ENCODE results near the gene CERK. TPM values are rescaled to one million over a fixed set of nuclear protein-coding genes. Genes with fewer than 3 reads are reported as not detected.

CERK gene
- total and polyA plus RNA-seq, 2 of the 13 experiments (the other 11 are each of a cell fraction or from before 2014, with no cell fraction given): 40.3 to 41.9 TPM

DNA sequence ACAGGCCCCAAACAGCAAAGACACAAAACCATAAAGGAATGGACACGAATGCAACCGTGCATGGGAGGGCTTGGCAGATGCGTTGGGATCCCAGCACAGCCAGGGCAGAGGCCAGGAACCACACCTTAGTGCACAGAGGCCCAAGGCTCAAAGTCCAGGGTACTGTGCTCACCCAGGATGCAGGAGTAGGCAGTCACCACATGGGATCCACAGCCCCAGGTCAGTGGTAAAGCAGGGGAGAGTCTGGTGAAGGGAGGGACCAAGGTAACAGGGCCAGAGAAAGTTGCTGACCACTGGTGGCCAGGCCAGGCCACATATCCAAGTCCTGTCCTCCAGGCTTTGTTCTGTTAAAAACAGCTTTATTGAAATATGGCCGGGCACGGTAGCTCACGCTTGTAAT is 6.5 kb upstream of the CERK start (continued):
- TF ChIP-seq, protein P1, sequence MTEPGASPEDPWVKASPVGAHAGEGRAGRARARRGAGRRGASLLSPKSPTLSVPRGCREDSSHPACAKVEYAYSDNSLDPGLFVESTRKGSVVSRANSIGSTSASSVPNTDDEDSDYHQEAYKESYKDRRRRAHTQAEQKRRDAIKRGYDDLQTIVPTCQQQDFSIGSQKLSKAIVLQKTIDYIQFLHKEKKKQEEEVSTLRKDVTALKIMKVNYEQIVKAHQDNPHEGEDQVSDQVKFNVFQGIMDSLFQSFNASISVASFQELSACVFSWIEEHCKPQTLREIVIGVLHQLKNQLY (CRISPR knock-in tag; IDR thresholded peaks at IDR 0.05): no peak
- TF ChIP-seq, protein P2, sequence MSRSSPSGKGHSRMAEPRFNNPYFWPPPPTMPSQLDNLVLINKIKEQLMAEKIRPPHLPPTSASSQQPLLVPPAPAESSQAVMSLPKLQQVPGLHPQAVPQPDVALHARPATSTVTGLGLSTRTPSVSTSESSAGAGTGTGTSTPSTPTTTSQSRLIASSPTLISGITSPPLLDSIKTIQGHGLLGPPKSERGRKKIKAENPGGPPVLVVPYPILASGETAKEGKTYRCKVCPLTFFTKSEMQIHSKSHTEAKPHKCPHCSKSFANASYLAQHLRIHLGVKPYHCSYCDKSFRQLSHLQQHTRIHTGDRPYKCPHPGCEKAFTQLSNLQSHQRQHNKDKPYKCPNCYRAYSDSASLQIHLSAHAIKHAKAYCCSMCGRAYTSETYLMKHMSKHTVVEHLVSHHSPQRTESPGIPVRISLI (CRISPR knock-in tag; IDR thresholded peaks at IDR 0.05; ENCODE audit: borderline replicate concordance): no peak
- TF ChIP-seq CENPT (CRISPR knock-in tag; IDR thresholded peaks at IDR 0.05; ENCODE audit: low read depth) (no peak), ZNF354B (CRISPR knock-in tag; IDR thresholded peaks at IDR 0.05) (no peak), POLR2G (IDR thresholded peaks at IDR 0.05; ENCODE audit: low read depth, low read length) (no peak), ASH2L (IDR thresholded peaks at IDR 0.05; ENCODE audit: insufficient read length, low read depth, low read length) (no peak), ETV5 (CRISPR knock-in tag; IDR thresholded peaks at IDR 0.05; ENCODE audit: borderline replicate concordance) (peak; percentile 21; the same call in 1 of the 2 replicates), POLR2AphosphoS5 (IDR thresholded peaks at IDR 0.05; ENCODE audit: low read depth, low read length) (no peak), ZBTB21 (CRISPR knock-in tag; IDR thresholded peaks at IDR 0.05) (no peak), IRX3 (CRISPR knock-in tag; IDR thresholded peaks at IDR 0.05; ENCODE audit: borderline replicate concordance, low read depth) (no peak), ZSCAN21 (CRISPR knock-in tag; IDR thresholded peaks at IDR 0.05; ENCODE audit: borderline replicate concordance) (peak; percentile 83), PHF20 (CRISPR knock-in tag; IDR thresholded peaks at IDR 0.05) (no peak; the same call in 1 of the 2 replicates), ZNF556 (CRISPR knock-in tag; IDR thresholded peaks at IDR 0.05; ENCODE audit: borderline replicate concordance) (0 out of 2 replicates have a peak, but pooled peaks have one; percentile 31), ZNF292 (CRISPR knock-in tag; IDR thresholded peaks at IDR 0.05; ENCODE audit: borderline replicate concordance, low read depth) (peak; percentile 79; the same call in 1 of the 2 replicates), EZH2 (conservative IDR thresholded peaks at IDR 0.05; ENCODE audit: low read depth, low read length) (no peak), ZNF557 (CRISPR knock-in tag; IDR thresholded peaks at IDR 0.05) (no peak), ZBTB7B (CRISPR knock-in tag; IDR thresholded peaks at IDR 0.05) (no peak)
- TF ChIP-seq, protein P3, sequence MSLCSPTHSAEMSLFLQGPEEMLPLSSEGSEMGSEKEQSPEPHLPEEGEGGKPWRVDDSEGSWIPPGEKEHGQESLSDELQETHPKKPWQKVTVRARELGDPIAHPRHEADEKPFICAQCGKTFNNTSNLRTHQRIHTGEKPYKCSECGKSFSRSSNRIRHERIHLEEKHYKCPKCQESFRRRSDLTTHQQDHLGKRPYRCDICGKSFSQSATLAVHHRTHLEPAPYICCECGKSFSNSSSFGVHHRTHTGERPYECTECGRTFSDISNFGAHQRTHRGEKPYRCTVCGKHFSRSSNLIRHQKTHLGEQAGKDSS (CRISPR knock-in tag; IDR thresholded peaks at IDR 0.05; ENCODE audit: borderline replicate concordance, low read depth): peak; percentile 86
- TF ChIP-seq, protein P4, sequence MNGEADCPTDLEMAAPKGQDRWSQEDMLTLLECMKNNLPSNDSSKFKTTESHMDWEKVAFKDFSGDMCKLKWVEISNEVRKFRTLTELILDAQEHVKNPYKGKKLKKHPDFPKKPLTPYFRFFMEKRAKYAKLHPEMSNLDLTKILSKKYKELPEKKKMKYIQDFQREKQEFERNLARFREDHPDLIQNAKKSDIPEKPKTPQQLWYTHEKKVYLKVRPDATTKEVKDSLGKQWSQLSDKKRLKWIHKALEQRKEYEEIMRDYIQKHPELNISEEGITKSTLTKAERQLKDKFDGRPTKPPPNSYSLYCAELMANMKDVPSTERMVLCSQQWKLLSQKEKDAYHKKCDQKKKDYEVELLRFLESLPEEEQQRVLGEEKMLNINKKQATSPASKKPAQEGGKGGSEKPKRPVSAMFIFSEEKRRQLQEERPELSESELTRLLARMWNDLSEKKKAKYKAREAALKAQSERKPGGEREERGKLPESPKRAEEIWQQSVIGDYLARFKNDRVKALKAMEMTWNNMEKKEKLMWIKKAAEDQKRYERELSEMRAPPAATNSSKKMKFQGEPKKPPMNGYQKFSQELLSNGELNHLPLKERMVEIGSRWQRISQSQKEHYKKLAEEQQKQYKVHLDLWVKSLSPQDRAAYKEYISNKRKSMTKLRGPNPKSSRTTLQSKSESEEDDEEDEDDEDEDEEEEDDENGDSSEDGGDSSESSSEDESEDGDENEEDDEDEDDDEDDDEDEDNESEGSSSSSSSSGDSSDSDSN (CRISPR knock-in tag; IDR thresholded peaks at IDR 0.05): peak; percentile 68
- TF ChIP-seq, protein P5, sequence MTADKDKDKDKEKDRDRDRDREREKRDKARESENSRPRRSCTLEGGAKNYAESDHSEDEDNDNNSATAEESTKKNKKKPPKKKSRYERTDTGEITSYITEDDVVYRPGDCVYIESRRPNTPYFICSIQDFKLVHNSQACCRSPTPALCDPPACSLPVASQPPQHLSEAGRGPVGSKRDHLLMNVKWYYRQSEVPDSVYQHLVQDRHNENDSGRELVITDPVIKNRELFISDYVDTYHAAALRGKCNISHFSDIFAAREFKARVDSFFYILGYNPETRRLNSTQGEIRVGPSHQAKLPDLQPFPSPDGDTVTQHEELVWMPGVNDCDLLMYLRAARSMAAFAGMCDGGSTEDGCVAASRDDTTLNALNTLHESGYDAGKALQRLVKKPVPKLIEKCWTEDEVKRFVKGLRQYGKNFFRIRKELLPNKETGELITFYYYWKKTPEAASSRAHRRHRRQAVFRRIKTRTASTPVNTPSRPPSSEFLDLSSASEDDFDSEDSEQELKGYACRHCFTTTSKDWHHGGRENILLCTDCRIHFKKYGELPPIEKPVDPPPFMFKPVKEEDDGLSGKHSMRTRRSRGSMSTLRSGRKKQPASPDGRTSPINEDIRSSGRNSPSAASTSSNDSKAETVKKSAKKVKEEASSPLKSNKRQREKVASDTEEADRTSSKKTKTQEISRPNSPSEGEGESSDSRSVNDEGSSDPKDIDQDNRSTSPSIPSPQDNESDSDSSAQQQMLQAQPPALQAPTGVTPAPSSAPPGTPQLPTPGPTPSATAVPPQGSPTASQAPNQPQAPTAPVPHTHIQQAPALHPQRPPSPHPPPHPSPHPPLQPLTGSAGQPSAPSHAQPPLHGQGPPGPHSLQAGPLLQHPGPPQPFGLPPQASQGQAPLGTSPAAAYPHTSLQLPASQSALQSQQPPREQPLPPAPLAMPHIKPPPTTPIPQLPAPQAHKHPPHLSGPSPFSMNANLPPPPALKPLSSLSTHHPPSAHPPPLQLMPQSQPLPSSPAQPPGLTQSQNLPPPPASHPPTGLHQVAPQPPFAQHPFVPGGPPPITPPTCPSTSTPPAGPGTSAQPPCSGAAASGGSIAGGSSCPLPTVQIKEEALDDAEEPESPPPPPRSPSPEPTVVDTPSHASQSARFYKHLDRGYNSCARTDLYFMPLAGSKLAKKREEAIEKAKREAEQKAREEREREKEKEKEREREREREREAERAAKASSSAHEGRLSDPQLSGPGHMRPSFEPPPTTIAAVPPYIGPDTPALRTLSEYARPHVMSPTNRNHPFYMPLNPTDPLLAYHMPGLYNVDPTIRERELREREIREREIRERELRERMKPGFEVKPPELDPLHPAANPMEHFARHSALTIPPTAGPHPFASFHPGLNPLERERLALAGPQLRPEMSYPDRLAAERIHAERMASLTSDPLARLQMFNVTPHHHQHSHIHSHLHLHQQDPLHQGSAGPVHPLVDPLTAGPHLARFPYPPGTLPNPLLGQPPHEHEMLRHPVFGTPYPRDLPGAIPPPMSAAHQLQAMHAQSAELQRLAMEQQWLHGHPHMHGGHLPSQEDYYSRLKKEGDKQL (CRISPR knock-in tag; IDR thresholded peaks at IDR 0.05; ENCODE audit: low read depth): no peak

Measured in HepG2 (cell line).